Erythroblast (primary cell): ENCODE measurements around the gene IL13.

ENCODE experiments used
- GATA1 ChIP-seq: IDR thresholded peaks from 2 replicates; pipeline ENCODE4 v1.6.1; 2011; ENCODE audit warnings: low read depth, mild to moderate bottlenecking, control low read depth, low read length, moderate library complexity
- POLR2A ChIP-seq: IDR thresholded peaks from 2 replicates; pipeline ENCODE4 v1.6.1; 2011; ENCODE audit warnings: mild to moderate bottlenecking, low read length

DNA sequence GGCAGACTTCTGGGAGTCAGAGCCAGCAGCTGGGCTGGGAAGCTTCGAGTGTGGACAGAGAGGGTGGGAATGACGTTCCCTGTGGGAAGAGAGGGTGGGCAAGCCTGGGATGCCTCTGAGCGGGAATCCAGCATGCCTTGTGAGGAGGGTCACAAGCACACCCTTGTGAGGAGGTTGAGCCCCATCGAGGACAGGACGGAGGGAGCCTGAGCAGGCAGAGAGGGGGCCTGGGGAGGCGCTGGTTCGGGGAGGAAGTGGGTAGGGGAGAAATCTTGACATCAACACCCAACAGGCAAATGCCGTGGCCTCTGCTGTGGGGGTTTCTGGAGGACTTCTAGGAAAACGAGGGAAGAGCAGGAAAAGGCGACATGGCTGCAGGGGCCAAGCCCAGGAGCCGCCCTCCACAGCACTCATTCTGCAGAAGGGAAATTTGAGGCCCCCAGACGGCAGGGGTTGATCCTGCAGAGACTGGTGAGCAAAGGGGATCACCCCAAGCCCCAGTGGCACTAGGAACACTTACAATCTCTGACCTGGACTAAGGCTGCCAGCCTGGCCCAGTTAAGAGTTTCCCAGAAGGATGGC is 1.1 kb upstream of the IL13 start:
- TF ChIP-seq POLR2A (no peak), GATA1 (no peak)
